ENCODE data around the gene RBP2.

DNA sequence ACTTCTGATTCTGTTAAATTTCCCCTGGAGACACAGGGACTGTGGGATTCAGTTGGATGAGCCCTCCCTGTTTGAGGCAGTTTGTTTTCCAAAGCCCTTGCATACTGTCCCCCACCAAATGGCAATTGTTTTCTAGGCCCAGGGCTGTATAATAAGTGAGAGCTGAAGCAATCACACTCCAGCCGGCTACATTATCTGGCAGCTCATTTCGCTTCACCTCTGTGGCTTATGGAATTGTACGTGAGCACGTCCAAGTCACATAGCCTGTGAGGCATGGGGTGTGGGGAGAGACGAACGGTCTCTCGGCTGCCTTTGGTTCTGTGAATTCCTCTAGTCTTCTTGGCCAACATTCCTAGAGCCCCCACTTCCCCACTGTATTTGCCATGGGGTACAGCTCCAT is 10.7 kb downstream of the RBP2 start:
- TF ChIP-seq, protein P1, sequence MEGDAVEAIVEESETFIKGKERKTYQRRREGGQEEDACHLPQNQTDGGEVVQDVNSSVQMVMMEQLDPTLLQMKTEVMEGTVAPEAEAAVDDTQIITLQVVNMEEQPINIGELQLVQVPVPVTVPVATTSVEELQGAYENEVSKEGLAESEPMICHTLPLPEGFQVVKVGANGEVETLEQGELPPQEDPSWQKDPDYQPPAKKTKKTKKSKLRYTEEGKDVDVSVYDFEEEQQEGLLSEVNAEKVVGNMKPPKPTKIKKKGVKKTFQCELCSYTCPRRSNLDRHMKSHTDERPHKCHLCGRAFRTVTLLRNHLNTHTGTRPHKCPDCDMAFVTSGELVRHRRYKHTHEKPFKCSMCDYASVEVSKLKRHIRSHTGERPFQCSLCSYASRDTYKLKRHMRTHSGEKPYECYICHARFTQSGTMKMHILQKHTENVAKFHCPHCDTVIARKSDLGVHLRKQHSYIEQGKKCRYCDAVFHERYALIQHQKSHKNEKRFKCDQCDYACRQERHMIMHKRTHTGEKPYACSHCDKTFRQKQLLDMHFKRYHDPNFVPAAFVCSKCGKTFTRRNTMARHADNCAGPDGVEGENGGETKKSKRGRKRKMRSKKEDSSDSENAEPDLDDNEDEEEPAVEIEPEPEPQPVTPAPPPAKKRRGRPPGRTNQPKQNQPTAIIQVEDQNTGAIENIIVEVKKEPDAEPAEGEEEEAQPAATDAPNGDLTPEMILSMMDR (IDR thresholded peaks at IDR 0.05) = no peak
- TF ChIP-seq EZH2phosphoT487 (IDR thresholded peaks at IDR 0.05) = no peak
